ENCODE data around the gene MAST4. TPM values are rescaled to one million over a fixed set of nuclear protein-coding genes. Genes with fewer than 3 reads are reported as not detected.

MAST4 gene
- total RNA-seq, 1 donor from 2014 or later = 10.5 TPM

DNA sequence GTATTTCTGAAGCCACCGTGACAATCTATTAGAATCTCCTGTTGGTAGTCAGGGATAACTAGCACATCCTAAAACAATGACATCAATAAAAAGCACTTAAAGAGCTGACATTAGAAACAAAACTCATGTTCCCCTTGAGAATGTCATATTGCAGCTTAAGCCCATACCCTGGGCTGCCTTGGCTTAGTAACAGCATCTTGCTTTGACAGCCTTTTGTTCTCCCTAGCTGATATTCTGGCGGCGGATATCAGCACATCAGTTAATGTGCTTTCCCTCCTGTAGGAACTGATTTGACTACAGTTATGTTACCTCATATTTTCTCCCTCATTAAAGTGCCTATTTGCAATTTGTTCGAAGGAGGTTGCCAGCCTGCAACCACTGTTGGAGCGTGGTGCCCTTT, 386.3 kb downstream of the MAST4 start:
- Mint-ChIP-seq H3K4me3 (ENCODE audit: unreplicated experiment) (no peak overlapping the region), H3K9me3 (ENCODE audit: unreplicated experiment) (no peaks in the 10 kb centered on the region), H3K4me1 (ENCODE audit: unreplicated experiment) (peaks cover 26% of the 10 kb centered on the region), H3K27ac (ENCODE audit: unreplicated experiment) (no peak overlapping the region), H3K36me3 (ENCODE audit: unreplicated experiment) (no peaks in the 10 kb centered on the region), H3K27me3 (ENCODE audit: unreplicated experiment) (peaks cover 6% of the 10 kb centered on the region)
- no peak for DNase-seq (ENCODE audit: extremely low spot score, unreplicated experiment)
- TF ChIP-seq, protein P1, sequence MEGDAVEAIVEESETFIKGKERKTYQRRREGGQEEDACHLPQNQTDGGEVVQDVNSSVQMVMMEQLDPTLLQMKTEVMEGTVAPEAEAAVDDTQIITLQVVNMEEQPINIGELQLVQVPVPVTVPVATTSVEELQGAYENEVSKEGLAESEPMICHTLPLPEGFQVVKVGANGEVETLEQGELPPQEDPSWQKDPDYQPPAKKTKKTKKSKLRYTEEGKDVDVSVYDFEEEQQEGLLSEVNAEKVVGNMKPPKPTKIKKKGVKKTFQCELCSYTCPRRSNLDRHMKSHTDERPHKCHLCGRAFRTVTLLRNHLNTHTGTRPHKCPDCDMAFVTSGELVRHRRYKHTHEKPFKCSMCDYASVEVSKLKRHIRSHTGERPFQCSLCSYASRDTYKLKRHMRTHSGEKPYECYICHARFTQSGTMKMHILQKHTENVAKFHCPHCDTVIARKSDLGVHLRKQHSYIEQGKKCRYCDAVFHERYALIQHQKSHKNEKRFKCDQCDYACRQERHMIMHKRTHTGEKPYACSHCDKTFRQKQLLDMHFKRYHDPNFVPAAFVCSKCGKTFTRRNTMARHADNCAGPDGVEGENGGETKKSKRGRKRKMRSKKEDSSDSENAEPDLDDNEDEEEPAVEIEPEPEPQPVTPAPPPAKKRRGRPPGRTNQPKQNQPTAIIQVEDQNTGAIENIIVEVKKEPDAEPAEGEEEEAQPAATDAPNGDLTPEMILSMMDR (IDR thresholded peaks at IDR 0.05) = no peak

DNA sequence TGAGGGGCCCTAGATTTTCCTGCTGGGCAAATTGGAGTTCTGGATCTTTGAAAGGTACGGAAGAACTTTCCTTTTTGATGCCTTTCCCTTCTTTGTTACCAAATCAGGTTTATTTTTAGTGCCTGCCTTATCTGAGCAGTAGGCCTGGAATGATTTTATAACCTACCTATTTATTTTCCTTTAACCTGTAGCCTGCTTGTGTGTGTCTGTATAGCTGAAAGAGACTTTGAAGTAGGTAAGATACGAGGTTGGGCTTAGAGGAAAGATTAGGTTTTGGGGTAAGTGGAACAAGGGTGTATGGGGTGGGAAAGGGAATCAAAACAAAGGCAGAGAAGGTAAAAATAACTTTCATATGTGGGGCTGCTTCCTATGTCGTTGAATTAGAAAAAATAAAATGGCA, 389.2 kb downstream of the MAST4 start:
- DNase-seq (ENCODE audit: extremely low spot score, unreplicated experiment) = no peak
- peaks cover 2% of the 10 kb centered on the region for H3K27me3 Mint-ChIP-seq (ENCODE audit: unreplicated experiment)
- H3K27ac Mint-ChIP-seq (ENCODE audit: unreplicated experiment) = no peak overlapping the region
- peaks cover 35% of the 10 kb centered on the region for H3K4me1 Mint-ChIP-seq (ENCODE audit: unreplicated experiment)
- TF ChIP-seq, protein P1 (IDR thresholded peaks at IDR 0.05) = no peak
- no peaks in the 10 kb centered on the region for H3K9me3 Mint-ChIP-seq (ENCODE audit: unreplicated experiment)
- H3K4me3 Mint-ChIP-seq (ENCODE audit: unreplicated experiment) = no peak overlapping the region
- H3K36me3 Mint-ChIP-seq (ENCODE audit: unreplicated experiment) = no peaks in the 10 kb centered on the region

DNA sequence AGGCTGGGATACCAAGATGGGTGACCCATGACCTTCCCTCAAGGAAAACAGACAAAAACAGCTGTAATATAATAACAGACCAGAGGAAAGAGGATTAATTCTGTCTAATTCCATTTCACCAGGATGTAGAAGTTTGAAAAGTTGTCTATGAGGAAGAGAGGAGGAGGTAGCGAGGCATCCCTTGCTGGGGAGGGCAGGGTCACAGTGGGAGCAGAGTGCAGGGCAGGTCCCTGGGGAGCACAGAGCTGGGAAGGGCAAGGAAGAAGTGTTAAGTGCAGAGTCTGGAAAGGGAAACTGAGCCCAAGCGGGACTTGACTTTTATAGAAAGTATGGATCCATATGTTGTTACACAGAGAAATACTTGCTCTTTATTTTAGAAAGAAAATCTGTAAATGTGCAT, 389.8 kb downstream of the MAST4 start:
- H3K27ac Mint-ChIP-seq (ENCODE audit: unreplicated experiment) = peak overlapping the region; percentile 0
- TF ChIP-seq, protein P1 (IDR thresholded peaks at IDR 0.05) = no peak
- H3K27me3 Mint-ChIP-seq (ENCODE audit: unreplicated experiment) = no peaks in the 10 kb centered on the region
- no peak overlapping the region for H3K4me3 Mint-ChIP-seq (ENCODE audit: unreplicated experiment)
- H3K36me3 Mint-ChIP-seq (ENCODE audit: unreplicated experiment) = no peaks in the 10 kb centered on the region
- H3K9me3 Mint-ChIP-seq (ENCODE audit: unreplicated experiment) = no peaks in the 10 kb centered on the region
- DNase-seq (ENCODE audit: extremely low spot score, unreplicated experiment) = no peak
- H3K4me1 Mint-ChIP-seq (ENCODE audit: unreplicated experiment) = peaks cover 35% of the 10 kb centered on the region

DNA sequence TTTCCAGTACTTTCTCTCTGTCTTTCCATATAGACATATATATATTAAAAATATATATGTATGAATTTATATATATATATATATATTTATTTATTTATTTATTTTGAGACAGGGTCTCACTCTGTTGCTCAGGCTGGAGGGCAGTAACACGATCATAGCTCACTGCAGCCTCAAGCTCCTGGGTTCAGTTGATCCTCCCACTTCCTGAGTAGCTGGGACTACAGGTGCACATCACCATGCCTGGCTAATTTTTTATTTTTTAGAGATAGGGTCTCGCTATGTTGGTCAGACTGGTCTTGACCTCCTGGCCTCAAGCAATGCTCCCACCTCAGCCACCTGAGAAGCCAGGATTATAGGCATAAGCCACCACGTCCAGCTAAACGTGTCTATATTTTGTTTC, 390.3 kb downstream of the MAST4 start:
- H3K36me3 Mint-ChIP-seq (ENCODE audit: unreplicated experiment) = no peaks in the 10 kb centered on the region
- TF ChIP-seq, protein P1 (IDR thresholded peaks at IDR 0.05) = no peak
- peaks cover 35% of the 10 kb centered on the region for H3K4me1 Mint-ChIP-seq (ENCODE audit: unreplicated experiment)
- H3K4me3 Mint-ChIP-seq (ENCODE audit: unreplicated experiment) = no peak overlapping the region
- H3K27ac Mint-ChIP-seq (ENCODE audit: unreplicated experiment) = no peak overlapping the region
- no peaks in the 10 kb centered on the region for H3K27me3 Mint-ChIP-seq (ENCODE audit: unreplicated experiment)
- H3K9me3 Mint-ChIP-seq (ENCODE audit: unreplicated experiment) = no peaks in the 10 kb centered on the region
- no peak for DNase-seq (ENCODE audit: extremely low spot score, unreplicated experiment)

DNA sequence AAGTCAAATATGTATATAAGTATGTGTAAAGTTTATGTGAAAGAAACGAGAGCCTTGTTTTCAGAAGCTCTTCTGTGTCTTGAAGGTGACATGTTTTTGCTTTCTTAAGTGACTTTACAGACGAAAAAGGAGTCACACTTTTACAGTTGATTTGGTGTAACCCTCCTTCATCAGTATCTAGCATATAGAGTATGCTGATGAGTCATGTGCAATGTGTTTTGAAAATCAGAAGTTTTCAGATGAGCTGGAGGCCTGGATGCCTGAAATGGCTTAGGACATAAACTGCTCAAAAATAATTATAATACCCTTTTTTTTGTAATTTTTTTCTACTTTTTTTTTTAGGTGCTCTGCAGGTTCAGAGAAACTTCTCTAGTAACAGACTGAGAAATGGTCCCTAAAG, 390.9 kb downstream of the MAST4 start:
- peak overlapping the region; percentile 37 for H3K27ac Mint-ChIP-seq (ENCODE audit: unreplicated experiment)
- TF ChIP-seq, protein P1 (IDR thresholded peaks at IDR 0.05) = no peak
- DNase-seq (ENCODE audit: extremely low spot score, unreplicated experiment) = no peak
- H3K9me3 Mint-ChIP-seq (ENCODE audit: unreplicated experiment) = no peaks in the 10 kb centered on the region
- peaks cover 33% of the 10 kb centered on the region for H3K4me1 Mint-ChIP-seq (ENCODE audit: unreplicated experiment)
- H3K4me3 Mint-ChIP-seq (ENCODE audit: unreplicated experiment) = no peak overlapping the region
- H3K27me3 Mint-ChIP-seq (ENCODE audit: unreplicated experiment) = no peaks in the 10 kb centered on the region
- H3K36me3 Mint-ChIP-seq (ENCODE audit: unreplicated experiment) = no peaks in the 10 kb centered on the region

Data from osteocyte (in vitro differentiated cells).